Upper lobe of left lung (tissue), 6 donors: Measurements from ENCODE around the gene TMEM184A. TPM values are rescaled to one million over a fixed set of nuclear protein-coding genes. Genes with fewer than 3 reads are reported as not detected.

Experiments
- ATAC-seq, 2 donors: fragments of 200-7000 bp; cut with Tn5 transposase; one replicate each; pipeline ENCODE4 v1.9.1; 2022; ENCODE audit warnings: mild to moderate bottlenecking in 2 of 2, moderate library complexity in 2 of 2; ENCODE audit not compliant: low FRiP score in 2 of 2
- DNase-seq, 2 donors: peaks; one replicate each; pipeline ENCODE4 v3.0.0-alpha.2; 2019 to 2020
- H3K27ac ChIP-seq, 4 donors: fragments of 200-600 bp; sonication (generic); one replicate each; pipeline ENCODE4 v1.5.1; 2016 to 2019
- H3K27me3 ChIP-seq, 4 donors: fragments of 200-600 bp; sonication (generic); one replicate each; pipeline ENCODE4 v1.5.1; 2017 to 2019
- H3K36me3 ChIP-seq, 4 donors: fragments of 200-600 bp; sonication (generic); one replicate each; pipeline ENCODE4 v1.5.1; 2016 to 2019
- H3K4me1 ChIP-seq, 4 donors: fragments of 200-600 bp; sonication (generic); one replicate each; pipeline ENCODE4 v1.5.1; 2018 to 2019
- H3K4me3 ChIP-seq, 4 donors: fragments of 200-600 bp; sonication (generic); one replicate each; pipeline ENCODE4 v1.5.1; 2017 to 2019; ENCODE audit warnings: mild to moderate bottlenecking in 2 of 4, moderate library complexity in 1 of 4
- H3K9me3 ChIP-seq, 4 donors: fragments of 200-600 bp; sonication (generic); one replicate each; pipeline ENCODE4 v1.5.1; 2018 to 2019
- EP300 ChIP-seq, 4 donors: sonication (generic); formaldehyde crosslinking; IDR thresholded peaks; one replicate each; pipeline ENCODE4 v1.5.1; 2017; ENCODE audit warnings: antibody characterized with exemption in 4 of 4, control low read depth in 2 of 4
- POLR2A ChIP-seq, 4 donors: fragments of 450-650 bp; IDR thresholded peaks; one replicate each; pipeline ENCODE4 v1.5.1; 2016 to 2017; ENCODE audit warnings: antibody characterized with exemption in 4 of 4, mild to moderate bottlenecking in 2 of 4
- POLR2AphosphoS5 ChIP-seq, 2 donors: sonication (generic); formaldehyde crosslinking; IDR thresholded peaks; one replicate each; pipeline ENCODE4 v1.5.1; 2017; ENCODE audit warnings: antibody characterized with exemption in 2 of 2
- WGBS, 2 donors: methylation state at CpG; one replicate each; pipeline ENCODE4 v1.1.5; 2017 to 2018; 5-methylcytosine and 5-hydroxymethylcytosine counted together
- total RNA-seq, 6 donors: library from RNA; depleted of rRNA in 4 of 6; stranded (reverse); fragments of >200 nt in 4 of 6; gene quantifications; one replicate each; pipeline versions ENCODE4 v1.1.0 to v1.2.1, GENCODE V29; 2016 to 2021
- TF ChIP-seq, protein P1 (sequence below), 6 experiments: fragments of 450-650 bp in 4 of 6; fragments of 200-600 bp in 2 of 6; sonication (generic) in 2 of 6; IDR thresholded peaks; one replicate each; pipeline ENCODE4 v1.5.1; 2016 to 2019; ENCODE audit warnings: antibody characterized with exemption in 6 of 6
- donor health status: DM: no; HTN: no; CAD: no; lungs with moderate emphysema.
- donor health status: DM: no; HTN: yes; CAD: no; lungs with severe emphysema.

The TMEM184A gene
- total RNA-seq, 6 donors from 2014 or later, result 5.0 to 11.7 (median 10.4) TPM

DNA sequence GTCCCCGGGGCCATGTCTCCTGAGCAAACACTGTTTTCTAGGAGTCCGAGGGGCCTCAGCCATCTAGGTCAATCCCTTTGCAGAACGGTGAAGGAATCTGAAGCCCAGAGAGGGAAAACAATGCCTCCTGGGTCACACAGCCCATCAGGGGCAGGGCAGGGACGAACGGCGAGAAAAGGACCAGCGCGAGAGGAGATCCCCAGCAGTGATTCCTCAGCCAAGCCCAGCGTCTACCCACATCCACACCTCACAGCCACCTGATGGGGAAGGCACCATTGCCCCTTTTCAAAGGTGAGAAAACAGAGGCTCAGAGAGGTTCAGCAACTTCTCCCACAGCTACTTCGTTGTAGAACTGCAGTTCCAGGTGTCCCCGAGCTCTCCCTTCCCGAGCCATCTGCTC is 31.7 kb upstream of the TMEM184A start:
- no peak for ATAC-seq
- H3K4me1 ChIP-seq, result peaks cover 0 to 8% (median 0%) of the 10 kb centered on the region in 4 donors
- 82 to 85% methylated on average over 6 to 12 of the region's 12 CpGs for WGBS, 2 donors

DNA sequence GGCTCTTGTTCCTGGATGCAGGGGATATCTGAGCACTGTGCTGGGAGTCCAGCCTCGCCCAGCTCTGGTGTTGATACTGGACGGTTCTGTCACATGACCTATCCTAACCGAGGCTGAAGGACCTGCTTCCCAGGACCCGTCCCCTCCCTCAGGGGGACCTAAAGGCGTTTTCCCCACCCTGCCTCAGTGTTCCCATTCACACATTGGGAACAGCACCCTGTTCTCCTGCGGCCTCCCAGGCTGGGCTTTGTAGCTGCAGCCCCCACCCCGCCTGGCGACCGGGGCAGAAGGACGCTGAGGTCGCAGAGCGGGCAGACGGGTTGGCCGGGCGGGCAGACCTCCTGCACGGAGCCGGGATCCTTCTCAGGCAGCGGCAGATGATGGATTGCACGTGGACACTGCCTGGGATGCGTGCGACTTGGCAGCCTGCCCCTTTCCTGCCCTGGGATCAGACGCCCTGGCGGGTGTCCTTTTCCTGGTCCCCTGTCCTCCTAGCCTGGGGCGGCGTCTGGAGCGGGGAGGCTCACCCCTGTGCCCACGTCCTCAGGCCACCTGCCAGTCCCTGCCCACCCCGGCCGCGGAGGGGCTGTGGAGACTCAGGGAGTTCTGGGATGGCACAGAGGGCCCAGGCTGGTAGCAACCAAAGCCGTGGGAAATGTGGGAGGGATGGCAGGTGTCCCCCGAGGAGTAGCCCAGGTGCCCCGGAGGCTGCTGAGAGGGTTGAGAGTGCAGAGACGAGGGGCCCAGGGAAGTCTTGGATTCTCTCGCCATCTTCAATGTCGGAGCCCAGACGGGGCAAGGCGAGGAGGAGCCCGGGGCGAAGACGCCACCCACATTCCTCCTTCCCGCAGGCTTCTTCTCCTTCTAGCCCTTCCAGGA is 31.1 kb upstream of the TMEM184A start:
- H3K27me3 ChIP-seq, result peaks cover 0 to 10% (median 3%) of the 10 kb centered on the region in 4 donors
- DNase-seq (peak in 1 of 2 donors; percentile 77), ATAC-seq (no peak)

More for the DNA sequence above, 31.7 kb upstream of the TMEM184A start:
- no peak for DNase-seq
- Histone ChIP-seq H3K4me3 (no peak overlapping the region), H3K27me3 (peaks cover 0 to 13% (median 4%) of the 10 kb centered on the region in 4 donors), H3K9me3 (peaks cover 0 to 10% (median 8%) of the 10 kb centered on the region in 4 donors), H3K27ac (no peak overlapping the region), H3K36me3 (no peaks in the 10 kb centered on the region)
- TF ChIP-seq POLR2AphosphoS5 (IDR thresholded peaks at IDR 0.05), result no peak
- no peak for TF ChIP-seq POLR2A (IDR thresholded peaks at IDR 0.05)
- TF ChIP-seq, protein P1, sequence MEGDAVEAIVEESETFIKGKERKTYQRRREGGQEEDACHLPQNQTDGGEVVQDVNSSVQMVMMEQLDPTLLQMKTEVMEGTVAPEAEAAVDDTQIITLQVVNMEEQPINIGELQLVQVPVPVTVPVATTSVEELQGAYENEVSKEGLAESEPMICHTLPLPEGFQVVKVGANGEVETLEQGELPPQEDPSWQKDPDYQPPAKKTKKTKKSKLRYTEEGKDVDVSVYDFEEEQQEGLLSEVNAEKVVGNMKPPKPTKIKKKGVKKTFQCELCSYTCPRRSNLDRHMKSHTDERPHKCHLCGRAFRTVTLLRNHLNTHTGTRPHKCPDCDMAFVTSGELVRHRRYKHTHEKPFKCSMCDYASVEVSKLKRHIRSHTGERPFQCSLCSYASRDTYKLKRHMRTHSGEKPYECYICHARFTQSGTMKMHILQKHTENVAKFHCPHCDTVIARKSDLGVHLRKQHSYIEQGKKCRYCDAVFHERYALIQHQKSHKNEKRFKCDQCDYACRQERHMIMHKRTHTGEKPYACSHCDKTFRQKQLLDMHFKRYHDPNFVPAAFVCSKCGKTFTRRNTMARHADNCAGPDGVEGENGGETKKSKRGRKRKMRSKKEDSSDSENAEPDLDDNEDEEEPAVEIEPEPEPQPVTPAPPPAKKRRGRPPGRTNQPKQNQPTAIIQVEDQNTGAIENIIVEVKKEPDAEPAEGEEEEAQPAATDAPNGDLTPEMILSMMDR (IDR thresholded peaks at IDR 0.05), result no peak
- no peak for TF ChIP-seq EP300 (IDR thresholded peaks at IDR 0.05)

DNA sequence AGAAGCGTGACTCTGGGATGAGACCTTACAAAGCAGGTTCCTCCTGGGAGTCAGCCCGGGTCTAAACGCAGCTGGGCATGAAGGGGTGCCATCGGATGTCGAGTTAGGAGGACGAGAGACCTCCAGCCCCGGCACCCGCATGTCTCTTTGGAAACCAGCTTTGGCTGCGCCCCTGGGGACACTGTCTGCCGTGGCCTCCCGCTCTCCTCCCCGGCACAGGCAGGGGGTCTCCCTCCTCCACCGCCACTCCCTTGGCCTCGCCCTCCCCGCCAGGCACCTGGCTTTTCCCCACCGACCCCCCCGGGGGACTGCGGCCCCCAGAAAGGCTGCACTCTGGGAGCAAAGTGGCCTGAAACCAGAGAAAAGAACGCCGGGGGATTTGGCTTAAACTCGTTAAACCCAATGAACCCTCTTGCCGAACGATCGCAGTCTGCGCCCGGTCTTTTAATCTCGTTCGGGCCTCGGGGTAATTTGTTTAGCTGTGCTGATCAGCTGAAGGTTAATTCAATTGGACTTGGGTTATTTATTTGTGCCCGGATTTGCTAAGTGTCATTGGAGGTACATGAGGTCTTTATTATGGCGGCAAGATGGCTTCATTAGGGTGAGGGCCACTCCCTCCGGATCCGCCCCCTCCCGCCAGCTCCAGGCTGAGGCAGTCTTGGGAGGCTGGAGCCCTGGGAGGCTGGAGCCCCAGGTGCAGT is 30.3 kb upstream of the TMEM184A start:
- no peak overlapping the region for H3K27ac ChIP-seq
- DNase-seq (peak in 1 of 2 donors; percentile 63), ATAC-seq (no peak)
- no peaks in the 10 kb centered on the region for H3K4me1 ChIP-seq
- peaks cover 0 to 10% (median 8%) of the 10 kb centered on the region in 4 donors for H3K9me3 ChIP-seq
- H3K4me3 ChIP-seq, result no peak overlapping the region
- H3K36me3 ChIP-seq, result no peaks in the 10 kb centered on the region
- peaks cover 0 to 3% (median 1%) of the 10 kb centered on the region in 4 donors for H3K27me3 ChIP-seq
- WGBS, 2 donors, result 89 to 93% methylated on average over 32 to 33 of the region's 34 CpGs
- TF ChIP-seq EP300 (IDR thresholded peaks at IDR 0.05) (no peak), POLR2A (IDR thresholded peaks at IDR 0.05) (no peak), POLR2AphosphoS5 (IDR thresholded peaks at IDR 0.05) (no peak)
- TF ChIP-seq, protein P1 (IDR thresholded peaks at IDR 0.05), result no peak

More for the DNA sequence above, 31.1 kb upstream of the TMEM184A start:
- WGBS, 2 donors, result 72 to 85% methylated on average over 12 to 33 of the region's 42 CpGs
- peaks cover 0 to 10% (median 8%) of the 10 kb centered on the region in 4 donors for H3K9me3 ChIP-seq
- H3K36me3 ChIP-seq, result no peaks in the 10 kb centered on the region
- H3K4me3 ChIP-seq, result no peak overlapping the region
- TF ChIP-seq POLR2AphosphoS5 (IDR thresholded peaks at IDR 0.05), result no peak
- TF ChIP-seq EP300 (IDR thresholded peaks at IDR 0.05), result no peak
- TF ChIP-seq, protein P1 (IDR thresholded peaks at IDR 0.05), result no peak
- no peak for TF ChIP-seq POLR2A (IDR thresholded peaks at IDR 0.05)
- H3K4me1 ChIP-seq, result peaks cover 0 to 3% (median 0%) of the 10 kb centered on the region in 4 donors
- no peak overlapping the region for H3K27ac ChIP-seq

DNA sequence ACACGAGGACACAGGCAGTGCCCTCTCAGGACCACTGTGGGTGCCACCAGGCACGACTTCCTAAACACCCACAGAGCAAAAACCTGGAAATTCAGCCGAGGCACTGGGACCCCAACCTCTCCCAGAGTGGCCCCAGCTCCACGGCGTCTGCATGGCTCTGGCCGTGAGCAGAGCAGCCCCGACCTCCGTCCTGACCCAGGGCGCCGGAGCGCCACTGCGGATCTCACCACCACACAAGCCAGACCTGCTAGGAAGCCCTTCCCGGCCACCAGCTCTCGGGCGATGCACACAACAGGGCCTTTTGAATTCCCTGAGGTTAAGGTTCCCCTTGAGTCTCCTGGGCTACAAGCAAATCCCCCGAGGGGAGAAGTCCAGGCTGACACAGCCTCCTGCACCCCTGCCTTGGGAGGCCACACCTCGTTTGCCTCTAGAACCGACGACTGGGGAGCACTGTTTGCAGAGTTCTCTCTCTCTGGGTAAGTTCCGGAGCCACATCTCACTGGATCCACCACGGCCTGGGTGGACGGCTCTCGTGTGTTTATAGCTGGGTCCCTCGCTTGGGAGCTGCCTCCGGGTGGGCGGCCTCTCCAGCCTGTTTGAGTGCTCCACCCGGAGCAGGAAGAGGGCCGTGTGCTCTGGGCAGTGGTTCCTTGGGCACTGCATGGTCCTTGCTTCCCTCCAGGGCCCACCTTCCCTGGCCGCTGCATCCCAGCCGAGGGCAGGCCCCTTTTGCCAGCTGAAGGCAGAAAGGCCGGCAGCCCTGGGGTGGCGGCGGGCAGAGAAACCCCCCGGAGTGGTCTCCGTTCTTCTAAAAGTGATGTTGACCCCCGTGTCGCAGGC is 29.4 kb upstream of the TMEM184A start:
- WGBS, 2 donors, result 88 to 94% methylated on average over 21 to 37 of the region's 37 CpGs
- DNase-seq, result peak in 1 of 2 donors; percentile 82

More for the DNA sequence above, 29.4 kb upstream of the TMEM184A start:
- Histone ChIP-seq H3K36me3 (no peaks in the 10 kb centered on the region), H3K27ac (no peak overlapping the region), H3K9me3 (peaks cover 0 to 10% (median 8%) of the 10 kb centered on the region in 4 donors), H3K27me3 (no peaks in the 10 kb centered on the region), H3K4me1 (no peaks in the 10 kb centered on the region), H3K4me3 (no peak overlapping the region)
- TF ChIP-seq EP300 (IDR thresholded peaks at IDR 0.05), result no peak
- TF ChIP-seq, protein P1 (IDR thresholded peaks at IDR 0.05), result no peak
- no peak for TF ChIP-seq POLR2A (IDR thresholded peaks at IDR 0.05)
- TF ChIP-seq POLR2AphosphoS5 (IDR thresholded peaks at IDR 0.05), result no peak
- ATAC-seq, result no peak
